Memory B cell (primary cell): ENCODE data around the gene KIAA2012.

ENCODE experiments used
- ATAC-seq: fragments of 150-1000 bp; cut with Tn5 transposase; 2 replicates; pipeline ENCODE4 v1.10.0; 2021; ENCODE audit warnings: low read depth, mild to moderate bottlenecking, moderate library complexity
- DNase-seq, 2 donors: peaks; one replicate each; pipeline ENCODE4 v3.0.0; 2022; ENCODE audit warnings: low spot score in 2 of 2
- H3K27ac Mint-ChIP-seq: one replicate; pipeline ENCODE4 v1.8.0; 2022; ENCODE audit warnings: mild to moderate bottlenecking, moderate library complexity, mixed read lengths
- H3K27me3 Mint-ChIP-seq: one replicate; pipeline ENCODE4 v1.8.0; 2022; ENCODE audit warnings: mixed read lengths
- H3K36me3 Mint-ChIP-seq: one replicate; pipeline ENCODE4 v1.8.0; 2022; ENCODE audit warnings: mild to moderate bottlenecking, mixed read lengths
- H3K4me1 Mint-ChIP-seq: one replicate; pipeline ENCODE4 v1.8.0; 2022; ENCODE audit warnings: mixed read lengths
- H3K4me3 Mint-ChIP-seq: one replicate; pipeline ENCODE4 v1.8.0; 2022; ENCODE audit warnings: mild to moderate bottlenecking, moderate library complexity, mixed read lengths
- H3K9me3 Mint-ChIP-seq: one replicate; pipeline ENCODE4 v1.8.0; 2022; ENCODE audit warnings: mixed read lengths

KIAA2012 gene

GRCh38 chr2:202169832-202170424 is 96.9 kb downstream of the KIAA2012 start:
- no peak overlapping the region for H3K4me3 Mint-ChIP-seq
- peaks cover 11% of the 10 kb centered on the region for H3K4me1 Mint-ChIP-seq
- no peak for DNase-seq
- H3K27me3 Mint-ChIP-seq: peaks cover 3% of the 10 kb centered on the region
- no peak overlapping the region for H3K27ac Mint-ChIP-seq
- ATAC-seq: no peak
- no peaks in the 10 kb centered on the region for H3K36me3 Mint-ChIP-seq
- H3K9me3 Mint-ChIP-seq: no peaks in the 10 kb centered on the region

- ATAC-seq (no peak), DNase-seq (no peak)
- Mint-ChIP-seq H3K4me3 (peak overlapping the region; percentile 4), H3K27ac (no peak overlapping the region), H3K36me3 (no peaks in the 10 kb centered on the region), H3K9me3 (no peaks in the 10 kb centered on the region), H3K4me1 (peaks cover 11% of the 10 kb centered on the region), H3K27me3 (peaks cover 3% of the 10 kb centered on the region)
Measured at GRCh38 chr2:202171241-202171825, 98.3 kb downstream of the KIAA2012 start.

- Mint-ChIP-seq H3K27me3 (peaks cover 3% of the 10 kb centered on the region), H3K4me3 (no peak overlapping the region), H3K9me3 (no peaks in the 10 kb centered on the region), H3K4me1 (peaks cover 11% of the 10 kb centered on the region), H3K27ac (peak overlapping the region; percentile 70), H3K36me3 (no peaks in the 10 kb centered on the region)
- ATAC-seq (peak; percentile 70), DNase-seq (no peak)
Measured at GRCh38 chr2:202172439-202173211, 99.6 kb downstream of the KIAA2012 start.

DNA sequence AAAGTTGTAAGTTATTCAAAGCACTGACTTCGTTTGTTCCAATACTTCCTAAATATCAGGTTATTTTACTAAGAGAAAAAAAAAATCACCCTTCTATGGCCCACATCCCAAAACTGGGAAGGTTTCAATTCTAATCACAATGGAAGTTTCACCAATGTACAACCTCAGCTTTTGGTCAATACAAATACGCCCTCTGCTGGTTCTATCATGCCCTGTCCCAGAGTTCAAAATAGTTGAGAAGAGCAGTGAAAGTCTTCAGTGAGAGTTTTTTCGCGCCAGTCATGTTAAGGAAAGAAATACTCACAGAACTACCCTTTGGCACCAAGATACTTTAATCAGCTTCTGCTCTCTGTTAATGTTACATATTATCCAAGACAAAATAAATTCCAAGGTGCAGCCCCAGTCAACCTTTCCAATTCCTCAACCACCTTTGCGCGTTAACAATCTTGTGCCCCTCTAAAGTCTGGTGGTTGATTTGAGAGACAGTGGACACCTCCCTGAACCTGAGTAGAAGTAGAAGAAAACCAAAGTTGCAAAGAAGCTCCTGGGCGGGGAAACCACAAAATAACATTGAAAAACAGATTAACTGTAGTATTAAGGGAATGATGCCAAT is 105.4 kb downstream of the KIAA2012 start:
- Mint-ChIP-seq H3K27ac (no peak overlapping the region), H3K4me3 (no peak overlapping the region), H3K9me3 (no peaks in the 10 kb centered on the region), H3K4me1 (no peaks in the 10 kb centered on the region), H3K27me3 (no peaks in the 10 kb centered on the region), H3K36me3 (no peaks in the 10 kb centered on the region)
- peak; percentile 54 to 56 for DNase-seq
- peak; percentile 73 for ATAC-seq

GRCh38 chr2:202184557-202184956 is 111.5 kb downstream of the KIAA2012 start:
- no peaks in the 10 kb centered on the region for H3K9me3 Mint-ChIP-seq
- H3K4me3 Mint-ChIP-seq: no peak overlapping the region
- H3K27me3 Mint-ChIP-seq: peaks cover 6% of the 10 kb centered on the region
- H3K36me3 Mint-ChIP-seq: no peaks in the 10 kb centered on the region
- no peaks in the 10 kb centered on the region for H3K4me1 Mint-ChIP-seq
- H3K27ac Mint-ChIP-seq: no peak overlapping the region
- no peak for ATAC-seq
- no peak for DNase-seq

- no peaks in the 10 kb centered on the region for H3K36me3 Mint-ChIP-seq
- H3K4me3 Mint-ChIP-seq: no peak overlapping the region
- H3K4me1 Mint-ChIP-seq: no peaks in the 10 kb centered on the region
- H3K27ac Mint-ChIP-seq: no peak overlapping the region
- H3K9me3 Mint-ChIP-seq: no peaks in the 10 kb centered on the region
- H3K27me3 Mint-ChIP-seq: peaks cover 6% of the 10 kb centered on the region
- DNase-seq: no peak
- ATAC-seq: no peak
Measured at GRCh38 chr2:202185156-202185555, 112.1 kb downstream of the KIAA2012 start.

DNA sequence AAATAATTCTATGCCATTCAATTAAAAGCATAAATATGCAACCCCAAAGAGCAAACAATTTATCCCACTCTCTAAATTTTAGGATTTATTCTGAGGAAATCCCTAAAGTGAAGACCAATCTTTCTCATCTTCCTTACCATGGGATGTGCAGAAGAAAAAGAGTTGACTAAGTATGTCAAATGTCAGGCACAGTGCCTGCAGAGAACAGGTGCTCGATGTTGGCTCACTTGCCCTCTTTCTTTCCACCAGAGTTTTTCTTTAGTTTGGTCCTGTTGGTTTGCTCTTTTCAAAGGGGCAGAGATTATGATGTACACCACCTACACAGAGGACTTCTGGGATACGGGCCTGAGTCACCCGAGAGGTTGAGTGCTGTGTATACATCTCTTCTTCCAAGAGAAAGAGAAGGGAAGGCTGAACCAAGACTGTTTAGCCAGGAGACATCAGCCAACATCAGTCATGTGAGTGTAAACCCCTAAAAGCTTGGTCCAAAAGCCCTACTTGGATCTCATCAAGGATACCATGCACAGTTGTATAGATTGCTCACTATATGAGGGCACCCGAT is 113.7 kb downstream of the KIAA2012 start:
- H3K4me1 Mint-ChIP-seq: no peaks in the 10 kb centered on the region

DNA sequence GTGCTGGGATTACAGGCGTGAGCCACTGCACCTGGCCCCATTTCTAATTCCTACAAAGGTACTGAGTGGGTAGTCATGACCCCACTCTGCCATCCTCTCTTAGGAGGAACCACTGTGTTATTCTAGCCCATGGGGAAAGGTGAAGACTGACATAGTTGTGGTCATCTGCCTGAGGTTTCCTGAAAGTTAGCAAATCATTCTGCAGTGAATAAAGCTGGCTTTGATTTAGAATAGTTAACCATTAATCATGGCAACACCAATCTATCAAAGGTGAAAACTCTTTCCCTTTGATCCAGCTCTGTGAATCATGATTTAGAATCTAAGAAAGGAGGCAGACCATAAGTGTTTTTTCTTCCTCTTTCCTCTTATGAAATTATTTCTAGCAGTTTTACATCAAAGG is 114.5 kb downstream of the KIAA2012 start:
- Mint-ChIP-seq H3K9me3 (no peaks in the 10 kb centered on the region), H3K36me3 (no peaks in the 10 kb centered on the region), H3K4me3 (no peak overlapping the region), H3K27ac (no peak overlapping the region), H3K4me1 (no peaks in the 10 kb centered on the region), H3K27me3 (peaks cover 6% of the 10 kb centered on the region)
- DNase-seq (no peak), ATAC-seq (no peak)

More for the DNA sequence above, 113.7 kb downstream of the KIAA2012 start:
- H3K27ac Mint-ChIP-seq: no peak overlapping the region
- peaks cover 6% of the 10 kb centered on the region for H3K27me3 Mint-ChIP-seq
- H3K9me3 Mint-ChIP-seq: no peaks in the 10 kb centered on the region
- no peak overlapping the region for H3K4me3 Mint-ChIP-seq
- no peaks in the 10 kb centered on the region for H3K36me3 Mint-ChIP-seq
- DNase-seq: no peak
- no peak for ATAC-seq

- no peak overlapping the region for H3K27ac Mint-ChIP-seq
- H3K9me3 Mint-ChIP-seq: no peaks in the 10 kb centered on the region
- no peak overlapping the region for H3K4me3 Mint-ChIP-seq
- peaks cover 2% of the 10 kb centered on the region for H3K4me1 Mint-ChIP-seq
- ATAC-seq: no peak
- DNase-seq: no peak
- H3K27me3 Mint-ChIP-seq: peaks cover 6% of the 10 kb centered on the region
- no peaks in the 10 kb centered on the region for H3K36me3 Mint-ChIP-seq
Measured at GRCh38 chr2:202193305-202193704, 120.2 kb downstream of the KIAA2012 start.

- Mint-ChIP-seq H3K9me3 (no peaks in the 10 kb centered on the region), H3K4me3 (no peak overlapping the region), H3K4me1 (peaks cover 2% of the 10 kb centered on the region), H3K27ac (no peak overlapping the region), H3K36me3 (no peaks in the 10 kb centered on the region), H3K27me3 (peaks cover 6% of the 10 kb centered on the region)
- DNase-seq: no peak
- no peak for ATAC-seq
Measured at GRCh38 chr2:202193881-202194353, 120.9 kb downstream of the KIAA2012 start.

GRCh38 chr2:202194418-202194817 is 121.4 kb downstream of the KIAA2012 start:
- no peak overlapping the region for H3K4me3 Mint-ChIP-seq
- no peaks in the 10 kb centered on the region for H3K36me3 Mint-ChIP-seq
- ATAC-seq: no peak
- peaks cover 6% of the 10 kb centered on the region for H3K27me3 Mint-ChIP-seq
- peaks cover 2% of the 10 kb centered on the region for H3K4me1 Mint-ChIP-seq
- no peak overlapping the region for H3K27ac Mint-ChIP-seq
- no peaks in the 10 kb centered on the region for H3K9me3 Mint-ChIP-seq
- DNase-seq: no peak

DNA sequence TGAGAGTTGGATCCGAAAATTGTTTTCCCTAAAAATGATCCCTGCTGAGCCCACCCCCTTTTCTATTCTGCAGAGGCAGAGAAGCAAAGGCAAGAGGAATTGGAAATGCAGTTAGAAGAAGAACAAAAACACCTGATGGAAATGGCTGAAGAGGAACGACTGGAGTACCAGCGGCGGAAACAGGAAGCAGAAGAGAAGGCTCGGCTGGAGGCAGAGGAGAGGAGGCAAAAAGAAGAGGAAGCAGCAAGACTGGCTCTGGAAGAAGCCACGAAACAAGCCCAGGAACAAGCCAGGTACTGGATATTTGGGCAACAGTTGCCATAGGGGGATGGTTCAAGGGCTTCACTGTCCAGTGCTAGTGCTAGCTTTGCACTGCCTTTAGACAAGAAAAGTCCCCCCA is 123.7 kb downstream of the KIAA2012 start:
- H3K27ac Mint-ChIP-seq: no peak overlapping the region
- no peak for DNase-seq
- peaks cover 8% of the 10 kb centered on the region for H3K27me3 Mint-ChIP-seq
- H3K36me3 Mint-ChIP-seq: no peaks in the 10 kb centered on the region
- peaks cover 2% of the 10 kb centered on the region for H3K4me1 Mint-ChIP-seq
- ATAC-seq: no peak
- H3K9me3 Mint-ChIP-seq: no peaks in the 10 kb centered on the region
- H3K4me3 Mint-ChIP-seq: no peak overlapping the region

GRCh38 chr2:202201220-202202160 is 128.4 kb downstream of the KIAA2012 start:
- Mint-ChIP-seq H3K4me1 (peaks cover 2% of the 10 kb centered on the region), H3K27ac (no peak overlapping the region)

More at GRCh38 chr2:202201220-202202160, 128.4 kb downstream of the KIAA2012 start:
- no peak for DNase-seq
- ATAC-seq: no peak
- Mint-ChIP-seq H3K27me3 (peaks cover 4% of the 10 kb centered on the region), H3K4me3 (no peak overlapping the region), H3K9me3 (no peaks in the 10 kb centered on the region), H3K36me3 (peaks cover 8% of the 10 kb centered on the region)
